HG03565 (cell line): ENCODE results near the gene MRPL34.

Source experiments
- ATAC-seq: cut with Tn5 transposase; IDR thresholded peaks from one replicate; pipeline ENCODE4 v1.9.1; 2021; ENCODE audit warnings: mild to moderate bottlenecking, moderate library complexity; ENCODE audit not compliant: unreplicated experiment

The MRPL34 gene

GRCh38 chr19:17309198-17309964 lies 3.7 kb downstream of the MRPL34 start, which contains the start of gene DDA1:
TSS of gene DDA1 (plus strand) at chr19:17309563. CDS start at chr19:17309655, 92 bp downstream.
- ATAC-seq: peak; percentile 39

GRCh38 chr19:17309965-17310461 lies 4.3 kb downstream of the MRPL34 start:
- no peak for ATAC-seq

- ATAC-seq: no peak
Measured at GRCh38 chr19:17311455-17312188, 6.0 kb downstream of the MRPL34 start.

GRCh38 chr19:17312189-17313113 lies 6.8 kb downstream of the MRPL34 start:
- ATAC-seq: no peak

- no peak for ATAC-seq
Measured at GRCh38 chr19:17314007-17314593, 8.4 kb downstream of the MRPL34 start.

- no peak for ATAC-seq
Measured at GRCh38 chr19:17318966-17319365, 13.3 kb downstream of the MRPL34 start.

GRCh38 chr19:17319473-17320238 lies 14.0 kb downstream of the MRPL34 start:
- no peak for ATAC-seq

- ATAC-seq: no peak
Measured at GRCh38 chr19:17320435-17320834, 14.8 kb downstream of the MRPL34 start.

GRCh38 chr19:17321655-17322489 lies 16.2 kb downstream of the MRPL34 start:
- ATAC-seq: no peak

GRCh38 chr19:17322854-17323253 lies 17.2 kb downstream of the MRPL34 start:
- no peak for ATAC-seq

- no peak for ATAC-seq
Measured at GRCh38 chr19:17323300-17323963, 17.8 kb downstream of the MRPL34 start.

GRCh38 chr19:17323964-17324332 lies 18.3 kb downstream of the MRPL34 start:
- ATAC-seq: no peak

GRCh38 chr19:17324357-17325114 lies 18.9 kb downstream of the MRPL34 start:
- ATAC-seq: no peak

- no peak for ATAC-seq
Measured at GRCh38 chr19:17325133-17325532, 19.5 kb downstream of the MRPL34 start.

- no peak for ATAC-seq
Measured at GRCh38 chr19:17325881-17326594, 20.4 kb downstream of the MRPL34 start.

GRCh38 chr19:17326595-17326966 lies 20.9 kb downstream of the MRPL34 start:
- no peak for ATAC-seq

- no peak for ATAC-seq
Measured at GRCh38 chr19:17327068-17327653, 21.5 kb downstream of the MRPL34 start.
